ENCODE data around the gene PNISR.
A peak's percentile ranks its signal among the peaks of the same experiment; 100 is the strongest.
"Not testable (repeated sequence)": the region's sequence is repeated elsewhere in the genome, so short reads cannot be mapped to it uniquely, and the experiment has no call there.

PNISR gene, protein sequence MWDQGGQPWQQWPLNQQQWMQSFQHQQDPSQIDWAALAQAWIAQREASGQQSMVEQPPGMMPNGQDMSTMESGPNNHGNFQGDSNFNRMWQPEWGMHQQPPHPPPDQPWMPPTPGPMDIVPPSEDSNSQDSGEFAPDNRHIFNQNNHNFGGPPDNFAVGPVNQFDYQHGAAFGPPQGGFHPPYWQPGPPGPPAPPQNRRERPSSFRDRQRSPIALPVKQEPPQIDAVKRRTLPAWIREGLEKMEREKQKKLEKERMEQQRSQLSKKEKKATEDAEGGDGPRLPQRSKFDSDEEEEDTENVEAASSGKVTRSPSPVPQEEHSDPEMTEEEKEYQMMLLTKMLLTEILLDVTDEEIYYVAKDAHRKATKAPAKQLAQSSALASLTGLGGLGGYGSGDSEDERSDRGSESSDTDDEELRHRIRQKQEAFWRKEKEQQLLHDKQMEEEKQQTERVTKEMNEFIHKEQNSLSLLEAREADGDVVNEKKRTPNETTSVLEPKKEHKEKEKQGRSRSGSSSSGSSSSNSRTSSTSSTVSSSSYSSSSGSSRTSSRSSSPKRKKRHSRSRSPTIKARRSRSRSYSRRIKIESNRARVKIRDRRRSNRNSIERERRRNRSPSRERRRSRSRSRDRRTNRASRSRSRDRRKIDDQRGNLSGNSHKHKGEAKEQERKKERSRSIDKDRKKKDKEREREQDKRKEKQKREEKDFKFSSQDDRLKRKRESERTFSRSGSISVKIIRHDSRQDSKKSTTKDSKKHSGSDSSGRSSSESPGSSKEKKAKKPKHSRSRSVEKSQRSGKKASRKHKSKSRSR

DNA sequence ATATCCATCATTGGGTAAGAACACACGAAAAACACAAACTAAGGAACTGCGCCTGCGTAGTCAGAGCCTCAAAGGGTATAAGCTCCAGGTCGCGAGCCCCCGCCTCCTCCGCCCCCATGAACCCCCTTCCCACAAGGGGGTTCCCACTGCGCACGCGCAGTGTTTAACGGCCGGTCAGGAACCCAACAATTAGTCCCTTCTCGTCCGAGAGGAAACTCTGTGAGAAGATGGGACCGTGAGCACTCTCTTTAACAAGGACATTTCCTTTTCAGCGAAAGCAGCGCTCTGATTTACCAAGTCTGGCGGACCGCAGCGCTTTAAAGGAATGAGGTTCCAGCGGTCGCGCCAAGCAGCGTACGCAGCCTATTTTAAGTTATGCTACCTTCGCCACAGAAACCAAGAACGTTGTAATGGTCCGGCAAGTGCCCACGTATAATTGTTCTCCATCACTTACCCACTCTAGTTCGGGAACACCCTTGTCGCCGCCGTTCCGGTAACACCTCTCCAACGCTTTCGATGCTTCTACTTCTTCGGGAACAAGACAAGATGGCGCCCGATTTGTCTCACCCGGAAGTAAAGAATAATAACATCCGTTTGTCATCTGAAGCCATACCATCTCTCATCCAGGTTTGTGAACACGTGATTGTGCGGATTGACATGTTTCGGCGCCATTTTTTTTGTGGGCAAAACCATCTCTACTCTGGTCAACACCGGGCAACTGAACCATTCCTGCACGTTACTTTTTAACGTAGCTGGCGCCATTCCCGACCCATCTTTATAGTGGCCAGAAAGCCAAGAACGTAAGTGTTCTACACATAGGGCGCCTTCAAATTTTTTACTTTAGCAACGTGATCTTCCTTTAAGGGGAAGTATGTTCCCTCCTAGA lies at the start of gene PNISR:
TSS of gene PNISR (minus strand) at position 548 of the 886 bp plus-strand sequence. CDS start 10,649 bp downstream, outside the sequence.
- DNase-seq, result peak; percentile 97 to 98
- TF ChIP-seq POLR2A (IDR thresholded peaks at IDR 0.05; ENCODE audit: low read length) (peak; percentile 89), GATA1 (IDR thresholded peaks at IDR 0.05; ENCODE audit: low read depth, low read length) (no peak)

DNA sequence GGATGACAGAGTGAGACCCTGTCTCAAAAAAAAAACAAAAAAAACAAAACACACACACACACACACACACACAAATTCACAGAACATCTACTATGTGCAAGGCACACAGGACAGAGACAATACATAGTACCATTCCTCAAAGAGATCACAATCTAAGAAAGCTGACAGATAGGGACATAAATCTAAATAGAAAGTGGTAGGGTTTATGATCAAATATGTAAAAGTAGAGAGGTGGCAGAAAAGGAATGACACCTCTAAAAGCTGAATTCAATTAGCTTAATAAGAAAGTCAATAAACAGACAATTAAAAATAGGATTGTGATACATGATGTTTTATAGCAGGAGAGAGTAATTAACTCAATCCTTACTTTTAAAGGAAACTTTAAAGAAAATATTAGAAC lies 48.6 kb upstream of the PNISR start:
- DNase-seq, result no peak
- TF ChIP-seq GATA1 (IDR thresholded peaks at IDR 0.05; ENCODE audit: low read depth, low read length) (no peak), POLR2A (IDR thresholded peaks at IDR 0.05; ENCODE audit: low read length) (no peak)

DNA sequence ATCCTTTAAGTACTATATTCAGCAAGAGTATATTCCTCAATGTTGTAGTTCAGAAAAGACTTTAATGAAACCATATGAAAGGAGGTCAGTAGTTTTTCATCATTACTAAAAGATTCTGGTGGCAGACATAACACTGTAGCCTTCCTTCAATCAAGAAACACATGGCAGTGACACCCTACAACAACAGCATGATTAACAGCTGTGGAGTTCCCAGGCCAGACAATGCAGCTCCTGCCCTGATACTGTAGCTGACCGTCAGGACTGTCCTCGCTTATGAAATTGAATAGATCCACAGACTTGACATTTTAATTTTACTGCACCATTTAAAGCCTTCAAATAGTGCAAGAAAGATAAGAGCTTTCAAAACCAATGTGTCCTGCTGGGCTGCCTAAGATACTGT lies 46.5 kb upstream of the PNISR start:
- no peak for DNase-seq
- TF ChIP-seq GATA1 (IDR thresholded peaks at IDR 0.05; ENCODE audit: low read depth, low read length) (no peak), POLR2A (IDR thresholded peaks at IDR 0.05; ENCODE audit: low read length) (no peak)

DNA sequence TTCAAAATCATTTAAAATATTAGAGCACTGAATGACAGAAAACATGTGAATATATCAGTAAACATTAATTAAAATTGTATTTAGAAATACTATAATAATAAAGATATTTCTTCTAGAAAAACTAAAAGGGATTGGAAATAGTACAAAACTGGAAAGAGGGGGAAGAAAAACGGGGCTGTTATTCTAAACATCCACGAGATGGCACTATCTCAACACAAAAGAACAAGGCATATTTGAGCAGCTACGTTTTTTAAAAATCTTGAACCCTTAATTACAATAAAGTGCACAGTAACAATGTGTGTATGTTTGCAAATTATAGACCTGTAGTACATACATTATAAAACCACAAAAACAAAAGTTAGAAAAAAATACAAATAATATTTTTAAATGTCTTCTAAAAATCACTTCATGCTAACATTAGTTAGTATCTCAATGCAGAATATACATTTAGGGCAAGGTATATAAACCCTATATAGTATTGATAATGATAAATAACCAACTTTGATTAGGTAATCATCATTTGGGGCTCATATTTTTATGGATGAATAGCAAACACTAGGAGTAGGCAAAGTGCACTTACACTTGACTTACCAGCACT lies 42.5 kb upstream of the PNISR start:
- peak; percentile 38 to 70 for DNase-seq

DNA sequence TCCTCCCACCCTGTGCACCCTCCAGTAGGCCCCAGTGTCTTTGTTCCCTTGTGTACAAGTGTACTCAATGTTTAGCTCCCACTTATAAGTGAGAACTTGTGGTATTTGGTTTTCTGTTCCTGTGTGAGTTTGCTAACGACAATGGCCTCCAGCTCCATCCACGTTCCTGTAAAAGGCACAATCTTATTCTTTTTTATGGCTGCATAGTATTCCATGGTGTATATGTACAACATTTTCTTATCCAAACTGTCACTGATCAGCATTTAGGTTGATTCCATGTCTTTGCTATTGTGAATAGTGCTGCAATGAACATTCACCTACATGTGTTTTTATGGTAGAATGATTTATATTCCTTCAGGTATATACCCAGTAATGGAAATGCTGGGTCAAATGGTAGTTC lies 34.0 kb upstream of the PNISR start:
- DNase-seq, result not testable (repeated sequence)

More for the DNA sequence above, 42.5 kb upstream of the PNISR start:
- no peak for TF ChIP-seq POLR2A (IDR thresholded peaks at IDR 0.05; ENCODE audit: low read length)
- no peak for TF ChIP-seq GATA1 (IDR thresholded peaks at IDR 0.05; ENCODE audit: low read depth, low read length)

DNA sequence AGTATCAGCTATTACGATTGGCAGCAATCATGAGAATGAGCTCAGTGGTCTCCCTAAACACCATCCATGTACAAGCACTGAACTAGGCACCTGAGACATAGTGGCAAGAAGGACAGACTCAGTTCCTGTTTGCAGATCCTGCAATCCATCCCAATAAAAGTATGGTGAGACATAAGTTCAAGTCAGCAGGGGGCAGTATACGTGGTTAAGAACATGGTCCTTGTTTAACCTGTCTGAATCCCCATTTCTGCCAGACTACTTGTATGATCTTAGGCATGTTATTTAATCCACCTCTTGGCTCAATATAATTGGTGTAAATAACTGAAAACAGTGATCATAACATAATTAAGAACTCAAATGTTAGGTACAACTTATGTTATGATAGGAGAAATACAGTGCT lies 33.2 kb upstream of the PNISR start:
- peak; percentile 55 to 58 for DNase-seq
- TF ChIP-seq POLR2A (IDR thresholded peaks at IDR 0.05; ENCODE audit: low read length) (no peak), GATA1 (IDR thresholded peaks at IDR 0.05; ENCODE audit: low read depth, low read length) (no peak)

DNA sequence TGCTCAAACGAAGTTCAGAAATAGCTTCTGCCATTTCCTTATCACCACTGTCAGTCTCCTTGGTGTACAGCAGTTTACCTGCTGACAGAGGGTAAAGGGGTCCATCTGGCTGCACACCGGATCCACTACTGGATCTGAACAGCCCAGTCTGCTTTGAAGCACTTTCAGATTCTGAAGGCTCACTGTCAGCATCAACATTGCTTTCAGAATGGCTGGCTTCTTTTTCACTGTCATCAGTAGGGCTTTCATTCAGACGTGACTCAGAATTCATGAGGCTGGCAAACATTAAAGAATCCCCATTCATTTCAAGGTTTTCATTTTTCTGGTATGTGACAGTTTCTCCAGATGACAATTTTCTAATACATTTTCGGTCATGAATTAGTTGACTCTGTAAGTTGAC lies 21.0 kb upstream of the PNISR start:
- no peak for DNase-seq
- TF ChIP-seq GATA1 (IDR thresholded peaks at IDR 0.05; ENCODE audit: low read depth, low read length), result no peak
- TF ChIP-seq POLR2A (IDR thresholded peaks at IDR 0.05; ENCODE audit: low read length), result no peak

DNA sequence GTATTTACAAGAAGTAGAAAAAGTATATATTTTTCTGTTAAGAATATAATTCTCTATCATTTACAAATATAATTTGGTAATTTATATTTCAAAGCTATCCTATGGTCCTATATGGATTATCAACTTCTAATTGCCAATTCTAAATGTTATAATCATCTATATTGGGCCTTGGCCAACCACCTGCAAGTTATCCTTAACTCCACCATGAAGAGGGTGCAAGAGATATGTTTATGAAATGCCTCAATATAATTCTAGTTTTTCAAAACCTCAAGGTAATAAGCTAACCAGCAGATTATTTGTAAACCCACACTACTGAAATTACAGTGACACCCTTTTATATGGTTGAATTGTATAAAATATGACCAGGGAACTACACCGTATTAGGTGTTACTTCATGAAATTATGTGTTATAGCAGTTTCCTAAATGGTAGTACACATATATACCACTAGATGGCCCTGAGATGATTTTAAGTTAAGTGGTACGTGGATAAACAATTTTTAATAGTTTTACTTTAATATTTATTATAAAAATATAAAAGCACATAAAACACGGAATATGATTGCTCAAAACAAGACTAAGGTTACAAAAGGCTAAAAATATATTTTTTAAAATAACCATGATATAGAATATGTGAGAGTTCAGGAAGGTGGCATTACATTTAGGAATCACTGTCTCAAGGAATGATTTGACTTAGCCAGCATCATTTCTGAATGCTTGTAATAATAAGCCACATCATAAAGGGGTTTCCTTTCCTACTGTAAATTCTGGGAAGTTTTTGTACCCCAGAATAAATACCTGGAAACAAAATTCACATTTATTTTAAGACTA lies 9.8 kb upstream of the PNISR start:
- DNase-seq, result peak; percentile 42 to 56
- TF ChIP-seq GATA1 (IDR thresholded peaks at IDR 0.05; ENCODE audit: low read depth, low read length) (no peak), POLR2A (IDR thresholded peaks at IDR 0.05; ENCODE audit: low read length) (no peak)

DNA sequence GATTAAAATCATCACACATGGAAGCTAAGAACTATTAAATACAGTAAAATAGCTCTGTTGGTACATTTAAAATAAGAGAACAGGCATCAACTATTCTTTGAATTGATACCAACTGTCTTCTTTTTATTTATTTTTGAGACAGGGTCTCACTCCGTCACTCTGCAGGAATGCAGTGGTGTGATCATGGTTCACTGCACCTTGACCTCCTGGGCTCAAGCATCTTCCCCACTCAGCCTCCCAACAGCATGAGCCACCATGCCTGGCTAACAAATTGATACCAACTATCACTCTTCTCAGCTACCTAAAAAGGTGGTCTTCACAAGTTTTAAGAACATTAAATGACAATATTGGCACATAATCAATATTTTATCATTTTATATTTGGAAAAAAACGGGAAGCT lies 7.8 kb upstream of the PNISR start:
- no peak for DNase-seq
- TF ChIP-seq POLR2A (IDR thresholded peaks at IDR 0.05; ENCODE audit: low read length) (no peak), GATA1 (IDR thresholded peaks at IDR 0.05; ENCODE audit: low read depth, low read length) (no peak)

DNA sequence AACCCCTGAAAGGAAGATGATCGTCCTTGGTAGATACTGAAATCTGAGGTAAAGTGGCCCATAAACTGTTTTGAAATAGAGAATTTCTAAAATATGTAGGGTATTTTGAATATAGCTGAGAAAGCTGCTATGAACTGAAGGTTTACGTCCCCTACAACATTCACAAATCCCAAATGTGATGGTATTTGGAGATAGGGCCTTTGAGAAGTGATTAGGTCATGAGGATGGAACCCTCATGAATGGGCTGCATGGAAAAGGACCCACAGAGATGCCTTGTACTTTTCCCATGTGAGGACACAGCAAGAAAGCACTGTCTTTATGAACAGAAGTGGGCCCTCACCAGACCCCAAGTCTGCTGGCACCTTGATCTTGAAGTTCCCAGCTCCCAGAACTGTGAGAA lies 6.8 kb upstream of the PNISR start:
- no peak for DNase-seq

DNA sequence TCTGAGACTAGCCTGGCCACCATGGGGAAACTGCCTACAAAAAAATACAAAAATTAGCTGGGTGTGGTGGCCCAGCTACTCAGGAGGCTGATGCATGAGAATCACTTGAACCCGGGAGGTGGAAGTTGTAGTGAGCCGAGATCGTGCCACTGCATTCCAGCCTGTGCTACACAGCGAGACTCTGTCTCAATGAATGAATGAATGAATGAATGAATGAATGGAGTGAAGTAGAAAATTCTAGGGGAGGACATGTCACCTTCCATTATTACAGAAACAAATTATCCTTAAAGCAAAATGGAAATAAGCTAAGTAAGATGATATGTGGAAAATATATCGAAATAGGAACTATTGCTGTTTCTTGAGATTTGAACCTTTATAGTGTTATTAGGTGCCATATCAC lies 2.9 kb upstream of the PNISR start:
- TF ChIP-seq POLR2A (IDR thresholded peaks at IDR 0.05; ENCODE audit: low read length), result no peak
- no peak for TF ChIP-seq GATA1 (IDR thresholded peaks at IDR 0.05; ENCODE audit: low read depth, low read length)
- DNase-seq, result no peak

More for the DNA sequence above, 6.8 kb upstream of the PNISR start:
- TF ChIP-seq POLR2A (IDR thresholded peaks at IDR 0.05; ENCODE audit: low read length), result no peak
- TF ChIP-seq GATA1 (IDR thresholded peaks at IDR 0.05; ENCODE audit: low read depth, low read length), result no peak

DNA sequence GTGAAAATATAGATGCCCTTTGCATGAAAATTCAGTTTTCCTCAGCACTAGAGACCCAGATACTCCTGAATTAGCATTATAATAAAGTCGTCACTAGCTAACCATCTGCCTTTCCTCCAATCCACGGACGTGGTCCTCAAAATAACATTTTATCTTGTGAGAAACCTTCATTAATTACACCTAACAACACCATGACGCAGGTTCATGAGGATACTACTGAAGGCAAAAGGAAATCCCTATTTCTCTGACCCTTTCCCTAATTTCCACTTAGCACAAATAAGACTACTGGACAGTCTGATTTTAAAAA lies 1.3 kb upstream of the PNISR start:
- no peak for DNase-seq
- no peak for TF ChIP-seq GATA1 (IDR thresholded peaks at IDR 0.05; ENCODE audit: low read depth, low read length)
- no peak for TF ChIP-seq POLR2A (IDR thresholded peaks at IDR 0.05; ENCODE audit: low read length)
